K562 (cell line): ENCODE results near the gene AP3B2. TPM values are rescaled to one million over a fixed set of nuclear protein-coding genes. Genes with fewer than 3 reads are reported as not detected.

Experiments
- BRD4 ChIP-seq: fragments of 200-600 bp; sonication (generic); IDR thresholded peaks from 2 replicates; pipeline ENCODE4 v1.6.1; 2017; ENCODE audit warnings: inconsistent platforms
- CXXC5 ChIP-seq: fragments of 250-450 bp; sonication (Bioruptor Pico); IDR thresholded peaks from 2 replicates; pipeline ENCODE4 v1.8.0; 2022; ENCODE audit warnings: inconsistent platforms, mild to moderate bottlenecking, moderate library complexity
- ETV1 ChIP-seq: fragments of 450-650 bp; conservative IDR thresholded peaks from 2 replicates; pipeline ENCODE4 v1.6.1; 2016; ENCODE audit warnings: missing genetic modification characterization, control low read depth, low read depth, missing compliant biosample characterization
- MGA ChIP-seq: fragments of 450-650 bp; IDR thresholded peaks from 2 replicates; pipeline ENCODE4 v1.6.1; 2016; ENCODE audit warnings: mild to moderate bottlenecking, moderate library complexity
- NFRKB ChIP-seq: fragments of 450-650 bp; IDR thresholded peaks from 2 replicates; pipeline ENCODE4 v1.6.1; 2016; ENCODE audit warnings: low read depth
- NRF1 ChIP-seq, 2 experiments: fragments of 450-650 bp; IDR thresholded peaks in 1 of 2; conservative IDR thresholded peaks in 1 of 2; 2 replicates each; pipeline ENCODE4 v1.6.1; 2014; ENCODE audit warnings: mild to moderate bottlenecking in 2 of 2
- PHF20 ChIP-seq: fragments of 450-650 bp; IDR thresholded peaks from 2 replicates; pipeline ENCODE4 v1.6.1; 2018; ENCODE audit not compliant: partially characterized antibody
- POLR2B ChIP-seq: fragments of 450-650 bp; IDR thresholded peaks from 2 replicates; pipeline ENCODE4 v1.6.1; 2018; ENCODE audit warnings: low read depth; ENCODE audit not compliant: partially characterized antibody
- RBBP5 ChIP-seq: fragments of 200-600 bp; sonication (generic); IDR thresholded peaks from 2 replicates; pipeline ENCODE4 v1.6.1; 2012; ENCODE audit warnings: borderline replicate concordance, mild to moderate bottlenecking, low read length, control low read depth, inconsistent platforms; ENCODE audit not compliant: insufficient read depth, poor library complexity, severe bottlenecking
- RBFOX2 ChIP-seq: fragments of 200-400 bp; formaldehyde crosslinking; IDR thresholded peaks from 2 replicates; pipeline ENCODE4 v1.6.1; 2017; ENCODE audit warnings: low read depth, mild to moderate bottlenecking, low read length, moderate library complexity
- SAP30 ChIP-seq: fragments of 200-600 bp; sonication (generic); IDR thresholded peaks from 2 replicates; pipeline ENCODE4 v1.6.1; 2012; ENCODE audit warnings: borderline replicate concordance, low read depth, mild to moderate bottlenecking, moderate library complexity, low read length, control low read depth, inconsistent platforms; ENCODE audit not compliant: insufficient read depth, poor library complexity, severe bottlenecking
- TAF1 ChIP-seq: IDR thresholded peaks from 2 replicates; pipeline ENCODE4 v1.6.1; 2011; ENCODE audit warnings: mild to moderate bottlenecking, low read length, moderate library complexity; ENCODE audit not compliant: insufficient read depth, control insufficient read depth, severe bottlenecking; ENCODE audit errors: extremely low read depth
- YBX1 ChIP-seq: fragments of 450-650 bp; IDR thresholded peaks from 2 replicates; pipeline ENCODE4 v1.7.1; 2016; ENCODE audit warnings: mild to moderate bottlenecking
- ZBED1 ChIP-seq: IDR thresholded peaks from 2 replicates; pipeline ENCODE4 v1.6.1; 2014
- ZNF134 ChIP-seq: fragments of 250-450 bp; sonication (Bioruptor Pico); conservative IDR thresholded peaks from 2 replicates; pipeline ENCODE4 v1.4.0; 2020
- polyA plus RNA-seq, 8 experiments: library from polyadenylated mRNA; depleted of rRNA in 4 of 8; stranded (reverse) in 5 of 8; unstranded in 3 of 8; fragments of >200 nt; fragmentation: Nextera tagmentation in 2 of 8; fragmentation: Illumina TruSeq in 1 of 8; extraction: Ambion mirVana in 2 of 8; extraction: Trizol in 1 of 8; gene quantifications; 2 replicates each; pipeline versions ENCODE4 v1.2.1 to v1.2.3, GENCODE V29; 2011 to 2014; ENCODE audit warnings: inconsistent platforms in 1 of 8, missing spikeins in 1 of 8
- total RNA-seq, 7 experiments: library from RNA; depleted of rRNA in 6 of 7; stranded (reverse); fragments of >200 nt in 6 of 7; fragmentation: Illumina TruSeq in 2 of 7; extraction: Trizol in 2 of 7; gene quantifications; 2 replicates each; pipeline versions ENCODE4 v1.2.1 to v1.2.3, GENCODE V29; 2011 to 2021; ENCODE audit warnings: low replicate concordance in 1 of 7

Gene AP3B2
- total and polyA plus RNA-seq, 9 of the 15 experiments (the other 6 are each of a cell fraction or from before 2014, with no cell fraction given) = 0.03 to 0.15 (median 0.10) TPM; not detected in 2

- TF ChIP-seq MGA (peak; percentile 79), POLR2B (peak; percentile 83), NFRKB (peak; percentile 68; the same call in 1 of the 2 replicates), ZBED1 (no peak), ZNF134 (CRISPR knock-in tag) (no peak), YBX1 (no peak), RBBP5 (peak; percentile 50), RBFOX2 (peak; percentile 93), NRF1 (conservative IDR thresholded peaks at IDR 0.05 in 1 of 2, IDR thresholded peaks at IDR 0.05 in 1 of 2) (peak; percentile 85 to 88), PHF20 (peak; percentile 79), TAF1 (peak; percentile 69), BRD4 (no peak), SAP30 (peak; percentile 47), ETV1 (tag) (no peak), CXXC5 (CRISPR knock-in tag) (peak; percentile 77)
Observed at GRCh38 chr15:82680200-82681102, 29.2 kb downstream of the AP3B2 start (continued).
